GM19099 (cell line): ENCODE results near the gene ABCA8.

Experiments
- POLR2A ChIP-seq: IDR thresholded peaks from 3 replicates; pipeline ENCODE4 v1.6.1; 2011; ENCODE audit warnings: low read depth; ENCODE audit not compliant: insufficient read length; ENCODE audit errors: extremely low read depth

ABCA8 gene

DNA sequence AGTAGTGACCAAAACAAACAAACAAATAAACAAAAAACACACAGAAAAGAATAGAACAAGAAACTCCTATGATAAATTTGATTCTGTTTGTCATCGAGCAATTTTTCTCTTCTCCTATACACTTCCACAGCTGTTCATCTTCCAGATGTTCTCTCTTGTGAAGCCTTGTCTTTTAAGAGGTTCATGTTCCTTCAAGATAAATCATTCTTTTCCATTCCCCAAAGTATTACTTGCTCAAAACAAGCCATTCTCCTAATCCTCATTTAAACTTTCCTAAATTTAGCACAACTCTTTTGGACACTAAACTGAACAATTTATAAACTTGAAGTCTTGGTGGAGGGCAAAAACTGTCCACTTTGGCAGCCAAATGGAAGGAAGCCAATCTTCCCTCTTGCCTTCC lies 103.3 kb downstream of the ABCA8 start:
- TF ChIP-seq POLR2A, result no peak

GRCh38 chr17:68850749-68851510 lies 104.3 kb downstream of the ABCA8 start:
- TF ChIP-seq POLR2A, result no peak

DNA sequence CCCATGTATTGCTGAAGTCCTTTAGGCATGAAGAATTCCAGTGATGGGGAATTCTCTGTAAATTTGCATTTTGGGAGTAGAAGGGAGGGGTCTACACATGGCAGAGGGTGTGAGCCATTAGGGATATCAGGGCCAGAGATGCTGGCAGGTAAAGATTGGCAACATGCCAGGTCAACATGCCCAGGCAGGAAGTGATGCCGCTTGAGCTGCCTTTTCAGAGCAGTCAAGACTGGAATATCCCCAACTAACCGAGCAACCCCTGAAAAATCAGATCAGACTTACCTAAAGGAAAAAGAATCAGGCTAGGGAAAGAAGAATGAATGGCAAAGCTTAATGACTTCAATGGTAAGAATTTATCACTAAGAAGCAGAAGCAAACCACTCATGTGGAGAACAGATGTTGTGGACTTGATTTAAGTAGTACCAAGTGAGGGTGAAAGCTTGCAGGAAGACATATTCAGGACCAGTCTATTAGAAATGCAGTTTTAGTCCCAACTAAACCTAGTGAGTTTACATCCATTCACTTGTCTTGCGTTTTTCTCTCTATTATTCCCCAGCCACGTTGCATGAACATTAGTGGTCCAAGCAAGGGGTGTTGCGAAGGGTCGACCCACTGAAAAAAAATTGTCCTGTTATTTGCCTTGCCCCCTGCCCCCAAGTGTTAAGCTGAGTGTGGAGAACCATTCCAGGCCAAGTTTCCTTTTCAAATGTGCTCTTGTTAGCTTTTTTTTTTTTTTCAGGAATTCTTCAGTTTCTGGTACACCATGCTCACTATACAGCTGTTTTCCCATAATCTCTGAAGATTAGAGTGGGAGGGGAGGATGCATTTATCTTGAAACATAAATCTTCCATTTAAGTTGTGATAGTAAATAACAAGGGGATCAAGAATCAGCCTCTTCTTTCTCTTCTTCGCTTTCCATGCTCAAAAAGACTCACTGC lies 105.2 kb downstream of the ABCA8 start:
- no peak for TF ChIP-seq POLR2A

DNA sequence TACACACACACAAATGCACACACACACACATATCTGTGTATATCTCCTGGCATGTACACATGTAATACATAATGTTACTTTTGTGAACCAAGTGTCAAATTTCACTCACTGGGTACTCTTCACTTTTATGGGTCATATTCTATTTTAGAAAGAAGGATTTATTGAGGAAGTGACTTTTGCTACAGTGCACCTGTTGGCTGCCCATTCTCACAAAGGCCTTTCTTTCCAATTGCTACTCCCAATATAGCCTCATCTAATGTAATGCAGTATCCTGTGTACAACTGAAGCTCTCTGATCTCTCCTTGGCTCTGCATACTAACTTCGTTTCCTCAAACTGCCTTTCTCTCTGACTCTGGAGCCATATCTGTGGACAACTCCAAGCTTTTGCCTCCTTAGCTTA lies 107.5 kb downstream of the ABCA8 start:
- no peak for TF ChIP-seq POLR2A

DNA sequence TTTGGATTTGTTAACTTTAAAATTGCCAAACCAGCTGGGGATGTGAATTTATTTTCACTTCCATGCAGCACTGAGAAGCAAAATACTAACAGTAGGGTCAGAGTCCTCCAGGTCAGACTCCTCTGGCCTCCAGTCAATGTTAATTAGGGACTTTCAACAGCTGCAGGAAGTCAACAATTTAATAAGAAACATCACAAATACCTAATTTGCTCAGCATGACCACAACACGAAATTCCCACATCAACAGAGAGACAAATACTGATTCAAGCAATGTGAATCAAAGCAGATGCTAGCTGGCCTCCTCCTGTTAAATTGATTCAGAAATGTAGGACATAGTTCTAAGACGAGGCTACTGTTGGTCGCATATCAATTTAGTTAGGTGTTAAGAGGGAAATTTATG lies 111.7 kb downstream of the ABCA8 start:
- TF ChIP-seq POLR2A, result no peak

DNA sequence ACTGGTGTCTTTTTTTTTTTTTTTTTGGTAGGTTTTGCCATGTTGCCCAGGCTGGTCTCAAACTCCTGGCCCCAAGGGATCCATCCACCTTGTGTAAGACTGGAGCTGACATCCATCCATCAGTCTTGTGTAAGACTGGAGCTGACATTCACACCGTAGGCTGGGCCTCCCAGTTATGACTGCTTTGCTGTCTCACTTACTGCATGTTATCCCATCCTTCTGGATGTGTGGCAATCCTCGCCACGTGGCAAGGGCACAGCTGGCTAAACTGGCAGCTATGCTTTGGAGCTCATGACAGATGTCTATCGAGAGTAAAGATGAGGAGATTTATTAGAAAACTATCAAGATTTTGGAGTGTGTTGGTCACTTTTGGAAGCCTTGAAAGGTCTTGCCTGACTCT lies 115.1 kb downstream of the ABCA8 start:
- TF ChIP-seq POLR2A, result no peak

- TF ChIP-seq POLR2A, result no peak
These were observed 120.1 kb downstream of the ABCA8 start for GRCh38 chr17:68835071-68835470.

GRCh38 chr17:68834328-68834836 lies 120.8 kb downstream of the ABCA8 start:
- no peak for TF ChIP-seq POLR2A

DNA sequence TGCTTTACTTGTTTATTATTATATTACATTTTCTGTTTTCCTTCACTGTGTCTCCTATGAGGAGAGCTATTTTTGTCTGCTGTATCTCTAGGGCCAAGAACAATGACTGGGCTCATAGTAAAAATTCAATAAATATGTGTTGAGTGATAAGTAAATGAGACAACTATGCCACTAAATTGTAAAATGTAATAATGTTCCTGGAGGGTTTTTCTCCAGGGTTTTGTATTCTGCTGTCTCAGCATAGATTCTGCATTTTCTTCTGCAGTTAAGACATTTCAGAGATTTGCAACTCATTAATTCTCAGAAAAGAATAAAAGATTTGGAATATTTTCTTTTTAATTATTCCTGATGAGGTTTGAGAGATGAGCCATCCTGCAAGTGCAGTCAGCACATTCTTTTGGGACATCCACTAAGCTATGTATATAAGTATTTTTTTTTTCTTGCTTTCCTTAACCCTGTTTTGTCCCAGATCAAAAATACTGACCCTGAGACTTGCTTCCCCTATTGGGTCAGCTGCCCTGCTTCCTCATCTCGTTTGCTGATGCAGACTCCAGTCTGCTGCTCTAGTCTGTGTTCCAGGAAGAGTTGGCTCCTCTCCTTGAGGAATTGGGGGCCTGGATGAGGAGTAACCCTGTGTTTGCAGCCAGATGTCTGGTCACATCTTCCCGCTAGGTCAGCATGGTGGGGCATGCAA lies 122.9 kb downstream of the ABCA8 start:
- no peak for TF ChIP-seq POLR2A

DNA sequence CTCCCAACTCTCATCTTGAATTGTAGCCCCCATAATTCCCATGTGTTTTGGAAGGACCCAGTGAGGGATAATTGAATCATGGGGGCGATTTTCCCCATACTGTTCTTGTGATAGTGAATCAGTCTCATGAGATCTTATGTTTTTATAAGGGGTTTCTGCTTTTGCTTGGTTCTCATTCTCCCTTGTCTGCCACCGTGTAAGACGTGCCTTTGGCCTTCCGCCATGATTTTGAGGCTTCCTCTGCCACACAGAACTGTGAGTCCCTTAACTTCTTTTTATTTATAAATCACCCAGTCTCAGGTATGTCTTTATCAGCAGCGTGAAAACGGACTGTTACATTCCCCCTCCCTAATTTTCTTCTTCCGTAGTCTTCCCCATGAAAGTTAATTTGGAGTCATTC lies 124.0 kb downstream of the ABCA8 start:
- TF ChIP-seq POLR2A, result no peak

GRCh38 chr17:68830313-68830712 lies 124.9 kb downstream of the ABCA8 start:
- no peak for TF ChIP-seq POLR2A

DNA sequence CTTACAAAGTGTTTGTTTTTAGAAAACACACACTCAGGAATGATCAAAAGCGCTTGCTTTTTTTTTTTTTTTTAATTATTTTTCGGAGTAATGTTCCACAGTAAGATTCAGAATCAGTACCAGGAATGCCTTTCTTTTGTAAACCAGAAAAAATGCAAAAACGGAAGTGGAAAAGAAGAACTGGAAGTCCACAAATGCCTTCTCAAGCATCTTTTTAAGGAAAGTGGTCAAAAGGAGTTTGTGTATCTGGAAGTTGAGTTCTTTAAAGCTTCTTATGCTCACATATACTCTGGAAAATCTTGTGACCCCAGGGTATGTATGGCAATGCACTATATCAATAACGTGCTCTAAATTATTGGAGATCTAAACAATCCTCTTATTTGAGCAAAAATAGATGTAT lies 126.0 kb downstream of the ABCA8 start:
- no peak for TF ChIP-seq POLR2A

- no peak for TF ChIP-seq POLR2A
These were observed 130.5 kb downstream of the ABCA8 start for GRCh38 chr17:68824707-68825106.

- no peak for TF ChIP-seq POLR2A
These were observed 132.4 kb downstream of the ABCA8 start for GRCh38 chr17:68822719-68823289.

DNA sequence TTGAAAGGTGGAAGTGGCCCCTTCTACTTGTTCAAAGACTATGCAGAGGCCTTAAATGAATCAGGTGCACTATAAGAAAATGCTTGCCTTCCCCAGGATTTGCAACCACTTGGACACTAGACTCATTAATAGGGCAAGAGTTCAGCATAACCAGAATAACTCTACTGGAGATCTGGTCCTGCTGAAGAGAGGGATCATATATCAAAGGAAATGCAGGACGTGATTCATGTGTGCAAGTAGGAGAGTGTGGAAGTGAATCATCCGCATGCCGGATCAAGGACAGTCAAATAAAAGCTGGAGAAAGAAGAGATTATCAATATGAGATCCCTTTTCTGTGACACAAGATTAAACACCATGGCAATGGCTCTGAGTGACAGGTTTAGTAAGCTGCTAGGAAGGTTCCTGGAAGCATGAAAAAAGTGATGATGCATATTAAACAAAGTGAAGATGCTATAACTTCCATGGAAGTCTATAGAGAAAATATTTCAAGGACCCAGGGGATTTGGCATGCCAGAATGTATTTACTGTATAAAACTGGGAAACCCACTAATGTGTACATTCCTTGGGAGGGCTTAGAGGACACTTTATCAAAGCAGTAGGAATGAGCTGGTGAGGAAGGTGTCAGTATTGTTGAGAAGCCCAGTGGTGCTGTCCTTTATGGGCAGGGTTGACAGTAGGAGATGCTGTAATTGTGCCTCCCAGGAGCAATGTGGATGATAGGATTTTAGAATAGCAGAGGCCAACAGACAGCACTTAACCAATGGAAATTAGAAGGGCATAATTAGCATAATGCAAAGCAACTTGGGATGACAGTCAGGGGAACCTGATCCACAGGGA lies 133.1 kb downstream of the ABCA8 start:
- TF ChIP-seq POLR2A, result no peak
